NB4 (cell line): Measurements from ENCODE around the gene IL16.

ENCODE experiments used
- MYC ChIP-seq: IDR thresholded peaks from 2 replicates; pipeline ENCODE4 v1.6.1; 2011; ENCODE audit warnings: low read depth, low read length
- POLR2A ChIP-seq: IDR thresholded peaks from 2 replicates; pipeline ENCODE4 v1.6.1; 2011; ENCODE audit warnings: mild to moderate bottlenecking; ENCODE audit not compliant: insufficient read length; ENCODE audit errors: extremely low read depth
- TF ChIP-seq, protein P1 (sequence below): IDR thresholded peaks from one replicate; pipeline ENCODE4 v1.5.1; 2012; ENCODE audit warnings: low read depth, low read length
- TF ChIP-seq, protein P2 (sequence below): IDR thresholded peaks from 2 replicates; pipeline ENCODE4 v1.6.1; 2011; ENCODE audit warnings: low read depth, low read length

DNA sequence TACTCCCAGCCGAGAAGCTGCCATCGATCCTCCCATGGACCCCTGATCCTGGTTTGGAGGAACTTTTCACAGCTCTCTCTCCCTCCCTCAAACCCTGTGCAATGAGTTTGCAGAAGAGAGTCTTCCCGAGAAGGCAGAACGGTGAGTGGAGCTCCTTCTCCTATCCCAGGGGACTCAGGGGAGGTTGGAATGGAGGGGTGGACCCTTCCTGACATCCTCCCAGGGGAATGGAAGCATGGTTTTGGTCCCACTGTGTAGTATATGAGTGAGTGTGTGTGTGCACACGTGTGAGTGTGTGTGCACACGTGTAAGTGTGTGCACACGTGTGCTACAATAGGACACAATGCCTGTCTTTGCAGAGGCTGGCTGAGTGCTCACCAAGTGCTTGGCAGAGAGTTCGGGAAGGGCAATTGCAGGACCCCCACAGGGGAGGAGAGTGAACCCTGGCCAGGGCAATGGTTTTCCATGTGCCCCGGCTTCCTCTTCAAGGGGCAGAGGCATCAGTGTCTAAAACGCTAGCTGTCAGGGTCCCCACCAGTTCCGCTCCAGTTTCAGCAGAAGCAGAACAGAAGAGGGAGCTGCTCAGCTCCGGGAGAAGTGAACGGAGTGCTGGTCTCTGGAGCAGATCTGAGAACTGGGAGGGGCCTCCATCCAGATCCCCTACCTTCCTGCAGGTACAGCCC, 13.8 kb upstream of the IL16 start:
- TF ChIP-seq POLR2A (no peak), MYC (no peak)
- TF ChIP-seq, protein P1, sequence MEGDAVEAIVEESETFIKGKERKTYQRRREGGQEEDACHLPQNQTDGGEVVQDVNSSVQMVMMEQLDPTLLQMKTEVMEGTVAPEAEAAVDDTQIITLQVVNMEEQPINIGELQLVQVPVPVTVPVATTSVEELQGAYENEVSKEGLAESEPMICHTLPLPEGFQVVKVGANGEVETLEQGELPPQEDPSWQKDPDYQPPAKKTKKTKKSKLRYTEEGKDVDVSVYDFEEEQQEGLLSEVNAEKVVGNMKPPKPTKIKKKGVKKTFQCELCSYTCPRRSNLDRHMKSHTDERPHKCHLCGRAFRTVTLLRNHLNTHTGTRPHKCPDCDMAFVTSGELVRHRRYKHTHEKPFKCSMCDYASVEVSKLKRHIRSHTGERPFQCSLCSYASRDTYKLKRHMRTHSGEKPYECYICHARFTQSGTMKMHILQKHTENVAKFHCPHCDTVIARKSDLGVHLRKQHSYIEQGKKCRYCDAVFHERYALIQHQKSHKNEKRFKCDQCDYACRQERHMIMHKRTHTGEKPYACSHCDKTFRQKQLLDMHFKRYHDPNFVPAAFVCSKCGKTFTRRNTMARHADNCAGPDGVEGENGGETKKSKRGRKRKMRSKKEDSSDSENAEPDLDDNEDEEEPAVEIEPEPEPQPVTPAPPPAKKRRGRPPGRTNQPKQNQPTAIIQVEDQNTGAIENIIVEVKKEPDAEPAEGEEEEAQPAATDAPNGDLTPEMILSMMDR, result no peak
- TF ChIP-seq, protein P2, sequence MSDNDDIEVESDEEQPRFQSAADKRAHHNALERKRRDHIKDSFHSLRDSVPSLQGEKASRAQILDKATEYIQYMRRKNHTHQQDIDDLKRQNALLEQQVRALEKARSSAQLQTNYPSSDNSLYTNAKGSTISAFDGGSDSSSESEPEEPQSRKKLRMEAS, result no peak
